K562 (cell line): ENCODE results near the gene GNAQ.

Source experiments
- BRD4 ChIP-seq: fragments of 200-600 bp; sonication (generic); IDR thresholded peaks from 2 replicates; pipeline ENCODE4 v1.6.1; 2017; ENCODE audit warnings: inconsistent platforms
- CBFA2T3 ChIP-seq: fragments of 450-650 bp; IDR thresholded peaks from 2 replicates; pipeline ENCODE4 v1.6.1; 2017
- CBX8 ChIP-seq: fragments of 200-600 bp; sonication (generic); IDR thresholded peaks from 2 replicates; pipeline ENCODE4 v1.6.1; 2012; ENCODE audit warnings: borderline replicate concordance, mixed run types, low read depth, mild to moderate bottlenecking, moderate library complexity, mixed read lengths, low read length, control low read depth, inconsistent platforms; ENCODE audit not compliant: poor library complexity, severe bottlenecking; ENCODE audit errors: extremely low read depth
- GABPA ChIP-seq: fragments of 200-800 bp; sonication (Bioruptor generic); conservative IDR thresholded peaks from 2 replicates; pipeline ENCODE4 v1.6.1; 2016; ENCODE audit warnings: low read depth, missing genetic modification characterization, missing compliant biosample characterization
- JUNB ChIP-seq: fragments of 450-650 bp; formaldehyde crosslinking; conservative IDR thresholded peaks from 2 replicates; pipeline ENCODE4 v1.4.0; 2020; ENCODE audit warnings: mild to moderate bottlenecking
- KDM4B ChIP-seq, 2 experiments: fragments of 450-650 bp in 1 of 2; sonication (generic) in 1 of 2; IDR thresholded peaks; 2 replicates each; pipeline ENCODE4 v1.6.1; 2016 to 2017; ENCODE audit warnings: borderline replicate concordance in 2 of 2, antibody characterized with exemption in 1 of 2, low read depth in 1 of 2, mild to moderate bottlenecking in 1 of 2
- MXI1 ChIP-seq: IDR thresholded peaks from 2 replicates; pipeline ENCODE4 v1.6.1; 2011; ENCODE audit warnings: low read depth, mild to moderate bottlenecking, improper control_type of control experiment, low read length
- PHF20 ChIP-seq: fragments of 450-650 bp; IDR thresholded peaks from 2 replicates; pipeline ENCODE4 v1.6.1; 2018; ENCODE audit not compliant: partially characterized antibody
- SIN3A ChIP-seq, 2 experiments: fragments of 150-350 bp in 1 of 2; IDR thresholded peaks; 2 replicates each; pipeline ENCODE4 v1.6.1; 2011 to 2016; ENCODE audit warnings: borderline replicate concordance in 2 of 2, low read depth in 2 of 2, low read length in 2 of 2, mild to moderate bottlenecking in 2 of 2, moderate library complexity in 2 of 2; ENCODE audit not compliant: control insufficient read depth in 1 of 2
- SIX5 ChIP-seq, 2 experiments: IDR thresholded peaks; 2 replicates each; pipeline ENCODE4 v1.6.1; 2011; ENCODE audit warnings: low read length in 2 of 2, borderline replicate concordance in 1 of 2, low read depth in 1 of 2, mild to moderate bottlenecking in 1 of 2, moderate library complexity in 1 of 2; ENCODE audit not compliant: insufficient read depth in 1 of 2
- ZNF197 ChIP-seq: fragments of 200-800 bp; sonication (Bioruptor generic); IDR thresholded peaks from 2 replicates; pipeline ENCODE4 v1.6.1; 2016; ENCODE audit warnings: low read depth, missing genetic modification characterization, missing compliant biosample characterization
- ZNF232 ChIP-seq: sonication (generic); formaldehyde crosslinking; IDR thresholded peaks from 2 replicates; pipeline ENCODE4 v1.8.0; 2022; ENCODE audit warnings: mild to moderate bottlenecking, missing genetic modification reagents
- TF ChIP-seq, protein P1 (sequence below), 3 experiments: IDR thresholded peaks in 2 of 3; conservative IDR thresholded peaks in 1 of 3; 2 replicates each; pipeline ENCODE4 v1.5.1; 2011 to 2012; ENCODE audit warnings: low read length in 3 of 3, mild to moderate bottlenecking in 3 of 3, control low read depth in 2 of 3, improper control_type of control experiment in 1 of 3, inconsistent platforms in 1 of 3, low read depth in 1 of 3, mixed read lengths in 1 of 3, moderate library complexity in 1 of 3; ENCODE audit not compliant: insufficient read depth in 2 of 3
- TF ChIP-seq, protein P2 (sequence below): fragments of 450-650 bp; IDR thresholded peaks from 2 replicates; pipeline ENCODE4 v1.6.1; 2016

- no peak for TF ChIP-seq GABPA
- TF ChIP-seq ZNF232 (CRISPR knock-in tag) = no peak
- TF ChIP-seq SIX5 (IDR thresholded peaks at IDR 0.05; ENCODE audit: borderline replicate concordance in 1 of 2, insufficient read depth in 1 of 2, low read depth in 1 of 2, low read length in 2 of 2) = no peak
- TF ChIP-seq BRD4 = no peak
- no peak for TF ChIP-seq CBX8
- TF ChIP-seq, protein P1, sequence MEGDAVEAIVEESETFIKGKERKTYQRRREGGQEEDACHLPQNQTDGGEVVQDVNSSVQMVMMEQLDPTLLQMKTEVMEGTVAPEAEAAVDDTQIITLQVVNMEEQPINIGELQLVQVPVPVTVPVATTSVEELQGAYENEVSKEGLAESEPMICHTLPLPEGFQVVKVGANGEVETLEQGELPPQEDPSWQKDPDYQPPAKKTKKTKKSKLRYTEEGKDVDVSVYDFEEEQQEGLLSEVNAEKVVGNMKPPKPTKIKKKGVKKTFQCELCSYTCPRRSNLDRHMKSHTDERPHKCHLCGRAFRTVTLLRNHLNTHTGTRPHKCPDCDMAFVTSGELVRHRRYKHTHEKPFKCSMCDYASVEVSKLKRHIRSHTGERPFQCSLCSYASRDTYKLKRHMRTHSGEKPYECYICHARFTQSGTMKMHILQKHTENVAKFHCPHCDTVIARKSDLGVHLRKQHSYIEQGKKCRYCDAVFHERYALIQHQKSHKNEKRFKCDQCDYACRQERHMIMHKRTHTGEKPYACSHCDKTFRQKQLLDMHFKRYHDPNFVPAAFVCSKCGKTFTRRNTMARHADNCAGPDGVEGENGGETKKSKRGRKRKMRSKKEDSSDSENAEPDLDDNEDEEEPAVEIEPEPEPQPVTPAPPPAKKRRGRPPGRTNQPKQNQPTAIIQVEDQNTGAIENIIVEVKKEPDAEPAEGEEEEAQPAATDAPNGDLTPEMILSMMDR (IDR thresholded peaks at IDR 0.05 in 2 of 3, conservative IDR thresholded peaks at IDR 0.05 in 1 of 3; ENCODE audit: insufficient read depth in 2 of 3, low read depth in 1 of 3, low read length in 3 of 3) = no peak
- TF ChIP-seq MXI1 = no peak
- no peak for TF ChIP-seq CBFA2T3
- TF ChIP-seq PHF20 = no peak
- no peak for TF ChIP-seq KDM4B (IDR thresholded peaks at IDR 0.05; ENCODE audit: borderline replicate concordance in 2 of 2, low read depth in 1 of 2)
- TF ChIP-seq, protein P2, sequence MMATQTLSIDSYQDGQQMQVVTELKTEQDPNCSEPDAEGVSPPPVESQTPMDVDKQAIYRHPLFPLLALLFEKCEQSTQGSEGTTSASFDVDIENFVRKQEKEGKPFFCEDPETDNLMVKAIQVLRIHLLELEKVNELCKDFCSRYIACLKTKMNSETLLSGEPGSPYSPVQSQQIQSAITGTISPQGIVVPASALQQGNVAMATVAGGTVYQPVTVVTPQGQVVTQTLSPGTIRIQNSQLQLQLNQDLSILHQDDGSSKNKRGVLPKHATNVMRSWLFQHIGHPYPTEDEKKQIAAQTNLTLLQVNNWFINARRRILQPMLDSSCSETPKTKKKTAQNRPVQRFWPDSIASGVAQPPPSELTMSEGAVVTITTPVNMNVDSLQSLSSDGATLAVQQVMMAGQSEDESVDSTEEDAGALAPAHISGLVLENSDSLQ = no peak
- TF ChIP-seq SIN3A (IDR thresholded peaks at IDR 0.05; ENCODE audit: borderline replicate concordance in 2 of 2, control insufficient read depth in 1 of 2, low read depth in 2 of 2, low read length in 2 of 2) = no peak
- TF ChIP-seq JUNB (CRISPR knock-in tag) = no peak
- no peak for TF ChIP-seq ZNF197 (CRISPR knock-in tag)
These were observed 284.4 kb downstream of the GNAQ start for GRCh38 chr9:77747163-77747562.
